Measurements from ENCODE around the gene BTBD16.

The BTBD16 gene

GRCh38 chr10:122248356-122249302, 22.5 kb upstream of the BTBD16 start:
- Histone ChIP-seq H3K36me3 (ENCODE audit: insufficient read depth, low read length) (peaks cover 59% of the 10 kb centered on the region), H3K27ac (ENCODE audit: low read depth, low read length) (no peak overlapping the region), H3K27me3 (ENCODE audit: insufficient read depth, low read length) (no peaks in the 10 kb centered on the region), H3K9ac (ENCODE audit: low read depth, low read length) (no peak overlapping the region), H3K4me1 (ENCODE audit: insufficient read depth, low read length) (no peaks in the 10 kb centered on the region), H3K9me3 (ENCODE audit: insufficient read depth, low read depth, low read length) (no peaks in the 10 kb centered on the region), H3K4me3 (ENCODE audit: low read length) (no peak overlapping the region)
- WGBS: 95% methylated on average over 25 of the region's 25 CpGs

GRCh38 chr10:122249303-122249850, 21.7 kb upstream of the BTBD16 start:
- Histone ChIP-seq H3K9ac (ENCODE audit: low read depth, low read length) (no peak overlapping the region), H3K27me3 (ENCODE audit: insufficient read depth, low read length) (no peaks in the 10 kb centered on the region), H3K4me1 (ENCODE audit: insufficient read depth, low read length) (no peaks in the 10 kb centered on the region), H3K27ac (ENCODE audit: low read depth, low read length) (no peak overlapping the region), H3K36me3 (ENCODE audit: insufficient read depth, low read length) (peaks cover 61% of the 10 kb centered on the region), H3K4me3 (ENCODE audit: low read length) (no peak overlapping the region), H3K9me3 (ENCODE audit: insufficient read depth, low read depth, low read length) (no peaks in the 10 kb centered on the region)
- 93% methylated on average over 11 of the region's 11 CpGs for WGBS

GRCh38 chr10:122249991-122250750, 20.9 kb upstream of the BTBD16 start:
- Histone ChIP-seq H3K9me3 (ENCODE audit: insufficient read depth, low read depth, low read length) (no peaks in the 10 kb centered on the region), H3K4me1 (ENCODE audit: insufficient read depth, low read length) (no peaks in the 10 kb centered on the region), H3K27me3 (ENCODE audit: insufficient read depth, low read length) (no peaks in the 10 kb centered on the region), H3K9ac (ENCODE audit: low read depth, low read length) (no peak overlapping the region), H3K27ac (ENCODE audit: low read depth, low read length) (no peak overlapping the region), H3K4me3 (ENCODE audit: low read length) (no peak overlapping the region), H3K36me3 (ENCODE audit: insufficient read depth, low read length) (peaks cover 62% of the 10 kb centered on the region)
- WGBS: 94% methylated on average over 10 of the region's 10 CpGs

- Histone ChIP-seq H3K27me3 (ENCODE audit: insufficient read depth, low read length) (no peaks in the 10 kb centered on the region), H3K36me3 (ENCODE audit: insufficient read depth, low read length) (peaks cover 51% of the 10 kb centered on the region), H3K9ac (ENCODE audit: low read depth, low read length) (no peak overlapping the region), H3K4me3 (ENCODE audit: low read length) (no peak overlapping the region), H3K4me1 (ENCODE audit: insufficient read depth, low read length) (no peaks in the 10 kb centered on the region), H3K9me3 (ENCODE audit: insufficient read depth, low read depth, low read length) (no peaks in the 10 kb centered on the region), H3K27ac (ENCODE audit: low read depth, low read length) (no peak overlapping the region)
- 94% methylated on average over 11 of the region's 11 CpGs for WGBS
These were observed 19.4 kb upstream of the BTBD16 start for GRCh38 chr10:122251459-122252255.

- Histone ChIP-seq H3K4me3 (ENCODE audit: low read length) (no peak overlapping the region), H3K27ac (ENCODE audit: low read depth, low read length) (no peak overlapping the region), H3K27me3 (ENCODE audit: insufficient read depth, low read length) (no peaks in the 10 kb centered on the region), H3K36me3 (ENCODE audit: insufficient read depth, low read length) (peaks cover 48% of the 10 kb centered on the region), H3K4me1 (ENCODE audit: insufficient read depth, low read length) (no peaks in the 10 kb centered on the region), H3K9me3 (ENCODE audit: insufficient read depth, low read depth, low read length) (no peaks in the 10 kb centered on the region), H3K9ac (ENCODE audit: low read depth, low read length) (no peak overlapping the region)
- 82% methylated on average over 3 of the region's 3 CpGs for WGBS
These were observed 18.3 kb upstream of the BTBD16 start for GRCh38 chr10:122252805-122253204.

- Histone ChIP-seq H3K9ac (ENCODE audit: low read depth, low read length) (no peak overlapping the region), H3K4me3 (ENCODE audit: low read length) (no peak overlapping the region), H3K27ac (ENCODE audit: low read depth, low read length) (no peak overlapping the region), H3K36me3 (ENCODE audit: insufficient read depth, low read length) (peaks cover 44% of the 10 kb centered on the region), H3K4me1 (ENCODE audit: insufficient read depth, low read length) (peaks cover 4% of the 10 kb centered on the region), H3K27me3 (ENCODE audit: insufficient read depth, low read length) (no peaks in the 10 kb centered on the region), H3K9me3 (ENCODE audit: insufficient read depth, low read depth, low read length) (no peaks in the 10 kb centered on the region)
- 96% methylated on average over 2 of the region's 2 CpGs for WGBS
These were observed 17.5 kb upstream of the BTBD16 start for GRCh38 chr10:122253605-122254004.

GRCh38 chr10:122254831-122255230, 16.3 kb upstream of the BTBD16 start:
- H3K27me3 ChIP-seq (ENCODE audit: insufficient read depth, low read length): no peaks in the 10 kb centered on the region
- 94% methylated on average over 5 of the region's 5 CpGs for WGBS
- H3K36me3 ChIP-seq (ENCODE audit: insufficient read depth, low read length): peaks cover 32% of the 10 kb centered on the region
- peaks cover 12% of the 10 kb centered on the region for H3K4me1 ChIP-seq (ENCODE audit: insufficient read depth, low read length)
- H3K9ac ChIP-seq (ENCODE audit: low read depth, low read length): no peak overlapping the region
- no peak overlapping the region for H3K27ac ChIP-seq (ENCODE audit: low read depth, low read length)
- no peak overlapping the region for H3K4me3 ChIP-seq (ENCODE audit: low read length)
- no peaks in the 10 kb centered on the region for H3K9me3 ChIP-seq (ENCODE audit: insufficient read depth, low read depth, low read length)

- no peaks in the 10 kb centered on the region for H3K27me3 ChIP-seq (ENCODE audit: insufficient read depth, low read length)
- H3K4me3 ChIP-seq (ENCODE audit: low read length): no peak overlapping the region
- 95% methylated on average over 11 of the region's 14 CpGs for WGBS
- H3K9ac ChIP-seq (ENCODE audit: low read depth, low read length): no peak overlapping the region
- H3K27ac ChIP-seq (ENCODE audit: low read depth, low read length): no peak overlapping the region
- peaks cover 31% of the 10 kb centered on the region for H3K36me3 ChIP-seq (ENCODE audit: insufficient read depth, low read length)
- H3K4me1 ChIP-seq (ENCODE audit: insufficient read depth, low read length): peaks cover 12% of the 10 kb centered on the region
- H3K9me3 ChIP-seq (ENCODE audit: insufficient read depth, low read depth, low read length): no peaks in the 10 kb centered on the region
These were observed 15.4 kb upstream of the BTBD16 start for GRCh38 chr10:122255509-122256301.

GRCh38 chr10:122257041-122257440, 14.1 kb upstream of the BTBD16 start:
- no peak overlapping the region for H3K4me3 ChIP-seq (ENCODE audit: low read length)
- H3K9me3 ChIP-seq (ENCODE audit: insufficient read depth, low read depth, low read length): peaks cover 7% of the 10 kb centered on the region; the same call in 1 of the 2 replicates
- H3K4me1 ChIP-seq (ENCODE audit: insufficient read depth, low read length): peaks cover 12% of the 10 kb centered on the region
- peaks cover 23% of the 10 kb centered on the region for H3K36me3 ChIP-seq (ENCODE audit: insufficient read depth, low read length)
- 89% methylated on average over 3 of the region's 3 CpGs for WGBS
- H3K9ac ChIP-seq (ENCODE audit: low read depth, low read length): no peak overlapping the region
- H3K27ac ChIP-seq (ENCODE audit: low read depth, low read length): no peak overlapping the region
- no peaks in the 10 kb centered on the region for H3K27me3 ChIP-seq (ENCODE audit: insufficient read depth, low read length)
